ENCODE measurements around the gene DAPP1. TPM values are rescaled to one million over a fixed set of nuclear protein-coding genes. Genes with fewer than 3 reads are reported as not detected.
"Not testable (repeated sequence)": the region's sequence is repeated elsewhere in the genome, so short reads cannot be mapped to it uniquely, and the experiment has no call there.

Gene DAPP1
- total RNA-seq, 6 donors from 2014 or later: 5.6 to 14.5 (median 10.6) TPM

DNA sequence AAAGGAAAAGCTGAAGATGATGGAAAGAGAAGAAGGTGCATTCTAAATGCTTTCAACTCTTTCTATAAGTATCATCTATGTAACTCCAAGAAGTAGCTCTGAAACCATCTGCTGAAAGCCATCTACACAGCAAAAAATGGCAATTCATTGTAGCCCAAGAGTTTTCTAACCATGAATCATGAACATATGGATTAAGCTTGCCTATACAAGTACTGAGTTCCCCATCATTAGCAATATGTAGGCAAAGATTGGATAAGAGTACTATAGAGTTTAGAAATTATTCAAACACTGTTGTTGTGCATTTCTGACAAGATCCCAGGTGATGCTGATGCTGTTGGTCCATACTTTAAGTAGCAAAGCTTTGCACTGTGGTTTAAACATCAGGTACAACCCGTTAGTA is 11.2 kb downstream of the DAPP1 start:
- H3K4me3 ChIP-seq: no peak overlapping the region
- H3K27me3 ChIP-seq: no peaks in the 10 kb centered on the region
- no peak for ATAC-seq (ENCODE audit: low FRiP score in 2 of 2)
- 87 to 91% methylated on average over 1 of the region's 1 CpG for WGBS, 2 donors
- H3K4me1 ChIP-seq: no peaks in the 10 kb centered on the region
- H3K27ac ChIP-seq: no peak overlapping the region
- no peaks in the 10 kb centered on the region for H3K9me3 ChIP-seq
- no peak for DNase-seq
- H3K36me3 ChIP-seq: no peaks in the 10 kb centered on the region
- TF ChIP-seq POLR2AphosphoS5 (IDR thresholded peaks at IDR 0.05) (no peak), EP300 (IDR thresholded peaks at IDR 0.05) (no peak), POLR2A (IDR thresholded peaks at IDR 0.05) (no peak)
- TF ChIP-seq, protein P1, sequence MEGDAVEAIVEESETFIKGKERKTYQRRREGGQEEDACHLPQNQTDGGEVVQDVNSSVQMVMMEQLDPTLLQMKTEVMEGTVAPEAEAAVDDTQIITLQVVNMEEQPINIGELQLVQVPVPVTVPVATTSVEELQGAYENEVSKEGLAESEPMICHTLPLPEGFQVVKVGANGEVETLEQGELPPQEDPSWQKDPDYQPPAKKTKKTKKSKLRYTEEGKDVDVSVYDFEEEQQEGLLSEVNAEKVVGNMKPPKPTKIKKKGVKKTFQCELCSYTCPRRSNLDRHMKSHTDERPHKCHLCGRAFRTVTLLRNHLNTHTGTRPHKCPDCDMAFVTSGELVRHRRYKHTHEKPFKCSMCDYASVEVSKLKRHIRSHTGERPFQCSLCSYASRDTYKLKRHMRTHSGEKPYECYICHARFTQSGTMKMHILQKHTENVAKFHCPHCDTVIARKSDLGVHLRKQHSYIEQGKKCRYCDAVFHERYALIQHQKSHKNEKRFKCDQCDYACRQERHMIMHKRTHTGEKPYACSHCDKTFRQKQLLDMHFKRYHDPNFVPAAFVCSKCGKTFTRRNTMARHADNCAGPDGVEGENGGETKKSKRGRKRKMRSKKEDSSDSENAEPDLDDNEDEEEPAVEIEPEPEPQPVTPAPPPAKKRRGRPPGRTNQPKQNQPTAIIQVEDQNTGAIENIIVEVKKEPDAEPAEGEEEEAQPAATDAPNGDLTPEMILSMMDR (IDR thresholded peaks at IDR 0.05): no peak

DNA sequence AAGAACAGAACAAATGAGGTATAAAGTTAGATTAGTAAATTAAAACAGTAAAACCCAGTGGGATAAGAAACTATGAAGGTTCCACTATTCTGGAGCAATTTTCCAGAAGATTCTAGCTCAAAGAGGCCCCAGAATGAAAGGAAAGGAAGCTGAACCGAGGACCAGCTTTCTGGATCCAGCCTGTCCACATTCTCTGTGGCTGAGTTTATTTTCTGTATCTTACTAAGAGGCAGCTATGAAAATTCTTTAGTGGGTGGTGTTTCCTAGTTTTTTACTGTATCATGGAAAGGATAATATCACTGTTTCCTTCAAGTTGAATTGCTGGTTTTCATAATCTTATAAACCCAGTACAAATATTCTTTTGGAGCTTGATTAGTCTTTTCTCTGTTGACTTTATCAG is 11.8 kb downstream of the DAPP1 start:
- Histone ChIP-seq H3K4me1 (peaks cover 0 to 4% (median 0%) of the 10 kb centered on the region in 4 donors), H3K4me3 (no peak overlapping the region), H3K27me3 (no peaks in the 10 kb centered on the region), H3K9me3 (no peaks in the 10 kb centered on the region), H3K36me3 (no peaks in the 10 kb centered on the region), H3K27ac (no peak overlapping the region)
- TF ChIP-seq POLR2AphosphoS5 (IDR thresholded peaks at IDR 0.05) (no peak), POLR2A (IDR thresholded peaks at IDR 0.05) (no peak), EP300 (IDR thresholded peaks at IDR 0.05) (no peak)
- TF ChIP-seq, protein P1 (IDR thresholded peaks at IDR 0.05): no peak
- DNase-seq: no peak
- no peak for ATAC-seq (ENCODE audit: low FRiP score in 2 of 2)
- 58 to 59% methylated on average over 1 of the region's 1 CpG for whole genome bisulfite sequencing, 2 donors

DNA sequence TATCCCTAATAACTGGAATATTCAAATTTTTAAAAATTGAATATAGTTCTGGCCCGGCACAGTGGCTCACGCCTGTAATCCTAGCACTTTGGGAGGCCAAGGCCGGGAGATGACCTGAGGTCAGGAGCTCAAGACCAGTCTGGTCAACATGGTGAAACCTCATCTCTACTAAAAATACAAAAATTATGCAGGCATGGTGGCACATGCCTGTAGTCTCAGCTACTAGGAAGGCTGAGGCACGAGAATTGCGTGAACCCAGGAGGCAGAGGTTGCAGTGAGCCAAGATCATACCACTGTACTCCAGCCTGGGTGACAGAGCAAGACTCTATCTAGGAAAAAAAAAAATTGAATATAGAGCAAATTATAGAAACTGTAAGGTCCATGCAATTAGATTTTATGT is 13.4 kb downstream of the DAPP1 start:
- WGBS, 2 donors: 97 to 99% methylated on average over 5 of the region's 5 CpGs
- H3K4me1 ChIP-seq; H3K4me3 ChIP-seq; ATAC-seq (ENCODE audit: low FRiP score in 2 of 2); H3K9me3 ChIP-seq; H3K27ac ChIP-seq; H3K27me3 ChIP-seq; H3K36me3 ChIP-seq; DNase-seq: not testable (repeated sequence)

DNA sequence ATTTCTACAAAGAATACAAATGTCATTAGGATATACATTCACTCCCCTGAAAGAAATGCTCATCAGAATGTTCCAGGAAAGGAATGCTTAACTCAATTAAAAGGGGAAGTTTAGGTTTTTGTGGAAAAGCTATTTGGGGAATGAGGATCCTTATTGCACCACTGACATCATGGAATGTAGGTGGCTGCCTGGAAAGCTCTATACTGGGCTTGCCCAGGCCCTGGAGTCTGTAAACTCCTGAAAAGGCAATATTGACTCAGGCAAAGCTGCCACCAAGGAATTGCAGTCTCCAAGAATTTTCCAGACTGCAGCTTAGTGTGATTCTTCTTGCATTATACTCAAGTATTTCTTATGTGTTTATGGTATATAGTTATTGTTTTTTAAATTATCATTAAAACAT is 15.7 kb downstream of the DAPP1 start:
- DNase-seq: no peak
- no peaks in the 10 kb centered on the region for H3K27me3 ChIP-seq
- no peak for ATAC-seq (ENCODE audit: low FRiP score in 2 of 2)

DNA sequence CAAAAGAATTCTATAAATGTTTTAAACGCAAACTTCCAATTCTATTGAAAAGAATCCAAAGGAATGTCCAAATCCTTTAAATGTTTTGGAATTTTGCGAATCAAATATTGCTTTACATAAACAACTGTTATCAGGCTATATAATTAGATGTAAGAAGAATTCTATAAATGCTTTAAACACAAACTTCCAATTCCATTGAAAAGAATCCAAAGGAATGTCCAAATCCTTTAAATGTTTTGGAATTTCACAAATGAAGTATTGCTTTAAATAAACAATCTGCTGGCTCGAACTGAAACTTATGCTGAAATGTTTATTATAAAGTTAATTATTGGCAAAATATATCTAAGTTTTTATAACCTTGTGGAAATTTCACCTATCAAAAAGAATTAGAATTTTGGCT is 16.1 kb downstream of the DAPP1 start:
- Histone ChIP-seq H3K27ac (no peak overlapping the region), H3K4me1 (peaks cover 0 to 7% (median 0%) of the 10 kb centered on the region in 4 donors), H3K36me3 (peaks cover 0 to 3% (median 0%) of the 10 kb centered on the region in 4 donors), H3K9me3 (no peaks in the 10 kb centered on the region), H3K27me3 (no peaks in the 10 kb centered on the region), H3K4me3 (no peak overlapping the region)
- 51 to 59% methylated on average over 3 of the region's 3 CpGs for WGBS, 2 donors
- ATAC-seq (ENCODE audit: low FRiP score in 2 of 2): no peak
- no peak for DNase-seq
- TF ChIP-seq, protein P1 (IDR thresholded peaks at IDR 0.05): no peak
- TF ChIP-seq POLR2A (IDR thresholded peaks at IDR 0.05): no peak
- no peak for TF ChIP-seq EP300 (IDR thresholded peaks at IDR 0.05)
- no peak for TF ChIP-seq POLR2AphosphoS5 (IDR thresholded peaks at IDR 0.05)

More for the DNA sequence above, 15.7 kb downstream of the DAPP1 start:
- TF ChIP-seq POLR2AphosphoS5 (IDR thresholded peaks at IDR 0.05): no peak
- Histone ChIP-seq H3K27ac (no peak overlapping the region), H3K4me3 (no peak overlapping the region), H3K9me3 (no peaks in the 10 kb centered on the region), H3K36me3 (peaks cover 0 to 3% (median 0%) of the 10 kb centered on the region in 4 donors), H3K4me1 (peaks cover 0 to 7% (median 0%) of the 10 kb centered on the region in 4 donors)

DNA sequence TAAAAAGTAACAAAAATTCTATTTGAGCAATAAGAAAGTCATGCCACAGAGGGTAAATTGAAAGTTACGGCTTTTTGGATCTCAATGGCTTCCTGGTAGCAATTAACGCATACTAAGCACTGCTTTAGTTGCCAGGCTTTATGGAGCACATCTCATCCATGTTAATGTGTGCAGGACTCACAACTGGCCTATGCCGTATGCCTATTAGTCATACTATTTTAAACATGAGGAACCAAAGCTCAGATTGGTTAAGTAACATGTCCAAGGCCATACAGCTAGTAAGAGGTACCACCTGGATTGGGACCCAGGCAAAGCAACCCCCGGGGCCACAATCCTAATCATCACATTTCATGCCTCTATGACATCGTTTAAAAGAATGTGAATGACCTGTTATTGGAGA is 17.1 kb downstream of the DAPP1 start:
- 79 to 84% methylated on average over 5 of the region's 5 CpGs for WGBS, 2 donors
- Histone ChIP-seq H3K27me3 (no peaks in the 10 kb centered on the region), H3K4me1 (peaks cover 0 to 7% (median 0%) of the 10 kb centered on the region in 4 donors), H3K27ac (no peak overlapping the region), H3K9me3 (no peaks in the 10 kb centered on the region), H3K36me3 (peaks cover 0 to 3% (median 0%) of the 10 kb centered on the region in 4 donors), H3K4me3 (no peak overlapping the region)
- TF ChIP-seq, protein P1 (IDR thresholded peaks at IDR 0.05): no peak
- TF ChIP-seq POLR2A (IDR thresholded peaks at IDR 0.05) (no peak), EP300 (IDR thresholded peaks at IDR 0.05) (no peak), POLR2AphosphoS5 (IDR thresholded peaks at IDR 0.05) (no peak)
- DNase-seq: no peak
- no peak for ATAC-seq (ENCODE audit: low FRiP score in 2 of 2)
